Measurements from ENCODE around the gene BCL2.
"Not testable (repeated sequence)": the region's sequence is repeated elsewhere in the genome, so short reads cannot be mapped to it uniquely, and the experiment has no call there.

BCL2 gene

GRCh38 chr18:63363951-63364350 lies 44.4 kb upstream of the BCL2 start:
- no peak for TF ChIP-seq CTCF (IDR thresholded peaks at IDR 0.05; ENCODE audit: unreplicated experiment in 3 of 3)
- Mint-ChIP-seq H3K27ac (no peak overlapping the region), H3K4me3 (no peak overlapping the region), H3K9me3 (no peaks in the 10 kb centered on the region), H3K4me1 (peaks cover 30% of the 10 kb centered on the region), H3K36me3 (ENCODE audit: low read depth) (peaks cover 33% of the 10 kb centered on the region), H3K27me3 (ENCODE audit: low read depth) (no peaks in the 10 kb centered on the region)

GRCh38 chr18:63363420-63363819 lies 43.9 kb upstream of the BCL2 start:
- not testable (repeated sequence) for H3K9me3 Mint-ChIP-seq; H3K27me3 Mint-ChIP-seq (ENCODE audit: low read depth); H3K27ac Mint-ChIP-seq; H3K4me3 Mint-ChIP-seq
- peaks cover 25% of the 10 kb centered on the region for H3K4me1 Mint-ChIP-seq
- H3K36me3 Mint-ChIP-seq (ENCODE audit: low read depth): peaks cover 33% of the 10 kb centered on the region

GRCh38 chr18:63356272-63356896 lies 36.8 kb upstream of the BCL2 start:
- H3K27ac Mint-ChIP-seq: no peak overlapping the region
- no peaks in the 10 kb centered on the region for H3K9me3 Mint-ChIP-seq
- H3K4me3 Mint-ChIP-seq: no peak overlapping the region
- no peaks in the 10 kb centered on the region for H3K27me3 Mint-ChIP-seq (ENCODE audit: low read depth)
- TF ChIP-seq CTCF (IDR thresholded peaks at IDR 0.05; ENCODE audit: unreplicated experiment in 3 of 3): no peak
- no peaks in the 10 kb centered on the region for H3K4me1 Mint-ChIP-seq
- H3K36me3 Mint-ChIP-seq (ENCODE audit: low read depth): peaks cover 55% of the 10 kb centered on the region

- Mint-ChIP-seq H3K27ac (no peak overlapping the region), H3K9me3 (no peaks in the 10 kb centered on the region), H3K36me3 (ENCODE audit: low read depth) (peaks cover 62% of the 10 kb centered on the region), H3K4me1 (no peaks in the 10 kb centered on the region), H3K27me3 (ENCODE audit: low read depth) (no peaks in the 10 kb centered on the region), H3K4me3 (no peak overlapping the region)
- TF ChIP-seq CTCF (IDR thresholded peaks at IDR 0.05; ENCODE audit: unreplicated experiment in 3 of 3): no peak
Measured at GRCh38 chr18:63350230-63350629, 30.7 kb upstream of the BCL2 start.

GRCh38 chr18:63348508-63349136 lies 29.1 kb upstream of the BCL2 start:
- H3K4me1 Mint-ChIP-seq: no peaks in the 10 kb centered on the region
- H3K27ac Mint-ChIP-seq: no peak overlapping the region
- no peaks in the 10 kb centered on the region for H3K27me3 Mint-ChIP-seq (ENCODE audit: low read depth)
- TF ChIP-seq CTCF (IDR thresholded peaks at IDR 0.05; ENCODE audit: unreplicated experiment in 3 of 3): no peak
- no peaks in the 10 kb centered on the region for H3K9me3 Mint-ChIP-seq
- peaks cover 63% of the 10 kb centered on the region for H3K36me3 Mint-ChIP-seq (ENCODE audit: low read depth)
- no peak overlapping the region for H3K4me3 Mint-ChIP-seq

GRCh38 chr18:63346480-63347183 lies 27.1 kb upstream of the BCL2 start:
- Mint-ChIP-seq H3K27me3 (ENCODE audit: low read depth) (no peaks in the 10 kb centered on the region), H3K4me1 (no peaks in the 10 kb centered on the region), H3K4me3 (no peak overlapping the region), H3K27ac (no peak overlapping the region), H3K9me3 (no peaks in the 10 kb centered on the region), H3K36me3 (ENCODE audit: low read depth) (peaks cover 63% of the 10 kb centered on the region)
- no peak for TF ChIP-seq CTCF (IDR thresholded peaks at IDR 0.05; ENCODE audit: unreplicated experiment in 3 of 3)
